SK-N-MC (cell line): ENCODE data around the gene GDF3.

Experiments
- EZH2 ChIP-seq: fragments of 200-600 bp; sonication (generic); IDR thresholded peaks from one replicate; pipeline ENCODE4 v1.6.1; 2017; ENCODE audit warnings: antibody characterized with exemption
- POLR2AphosphoS5 ChIP-seq: IDR thresholded peaks from 2 replicates; pipeline ENCODE4 v1.6.1; 2012; ENCODE audit warnings: mild to moderate bottlenecking, low read depth, low read length, borderline replicate concordance

GRCh38 chr12:7719946-7720730, 24.6 kb upstream of the GDF3 start:
- TF ChIP-seq EZH2 (no peak), POLR2AphosphoS5 (no peak)
